HepG2 (cell line): ENCODE data around the gene USP30. TPM values are rescaled to one million over a fixed set of nuclear protein-coding genes. Genes with fewer than 3 reads are reported as not detected.
A peak's percentile ranks its signal among the peaks of the same experiment; 100 is the strongest.

Experiments
- CREM ChIP-seq, 2 experiments: sonication (generic) in 1 of 2; formaldehyde crosslinking in 1 of 2; IDR thresholded peaks; 2 replicates each; pipeline versions ENCODE4 v1.4.0 to v1.6.1; 2016 to 2020; ENCODE audit warnings: antibody characterized with exemption in 1 of 2, mild to moderate bottlenecking in 1 of 2, missing genetic modification reagents in 1 of 2
- GABPB1 ChIP-seq: IDR thresholded peaks from 2 replicates; pipeline ENCODE4 v1.6.1; 2016; ENCODE audit warnings: mild to moderate bottlenecking, missing genetic modification reagents, moderate library complexity, missing compliant biosample characterization
- GATAD2A ChIP-seq: IDR thresholded peaks from 2 replicates; pipeline ENCODE4 v1.6.1; 2016
- HNF4A ChIP-seq: sonication (generic); formaldehyde crosslinking; IDR thresholded peaks from 2 replicates; pipeline ENCODE4 v1.4.0; 2020; ENCODE audit warnings: missing genetic modification reagents
- HNF4G ChIP-seq, 2 experiments: sonication (generic) in 1 of 2; formaldehyde crosslinking in 1 of 2; IDR thresholded peaks; 2 replicates each; pipeline versions ENCODE4 v1.4.0 to v1.6.1; 2011 to 2020; ENCODE audit warnings: borderline replicate concordance in 2 of 2, low read depth in 2 of 2, mild to moderate bottlenecking in 2 of 2, low read length in 1 of 2, missing genetic modification reagents in 1 of 2, moderate library complexity in 1 of 2
- IKZF1 ChIP-seq: fragments of 450-650 bp; IDR thresholded peaks from 2 replicates; pipeline ENCODE4 v1.7.1; 2016
- MAFF ChIP-seq: IDR thresholded peaks from 2 replicates; pipeline ENCODE4 v1.6.1; 2011; ENCODE audit warnings: low read depth, low read length, improper control_type of control experiment
- NR2F6 ChIP-seq, 2 experiments: IDR thresholded peaks; 2 replicates each; pipeline ENCODE4 v1.6.1; 2016; ENCODE audit warnings: antibody characterized with exemption in 1 of 2, mild to moderate bottlenecking in 1 of 2
- POGZ ChIP-seq: sonication (generic); formaldehyde crosslinking; IDR thresholded peaks from 2 replicates; pipeline ENCODE4 v1.4.0; 2020; ENCODE audit warnings: mild to moderate bottlenecking, missing genetic modification reagents
- POLR2A ChIP-seq, 2 experiments: IDR thresholded peaks; 2 replicates each; pipeline ENCODE4 v1.6.1; 2011; ENCODE audit warnings: low read depth in 2 of 2, low read length in 2 of 2, mild to moderate bottlenecking in 1 of 2, moderate library complexity in 1 of 2; ENCODE audit not compliant: insufficient read depth in 1 of 2
- PPARG ChIP-seq: conservative IDR thresholded peaks from 2 replicates; pipeline ENCODE4 v1.6.1; 2016; ENCODE audit warnings: missing biosample characterization, missing genetic modification reagents
- SOX6 ChIP-seq, 2 experiments: fragments of 450-650 bp in 1 of 2; sonication (generic) in 1 of 2; formaldehyde crosslinking in 1 of 2; IDR thresholded peaks; 2 replicates each; pipeline versions ENCODE4 v1.4.0 to v1.6.1; 2017 to 2020; ENCODE audit warnings: antibody characterized with exemption in 1 of 2, mild to moderate bottlenecking in 1 of 2, missing genetic modification reagents in 1 of 2
- ZBTB7A ChIP-seq: sonication (generic); formaldehyde crosslinking; IDR thresholded peaks from 2 replicates; pipeline ENCODE4 v1.8.0; 2022; ENCODE audit warnings: mild to moderate bottlenecking, missing genetic modification reagents
- ZNF205 ChIP-seq: IDR thresholded peaks from 2 replicates; pipeline ENCODE4 v1.6.1; 2018; ENCODE audit warnings: missing biosample characterization, missing genetic modification reagents
- ZNF264 ChIP-seq: sonication (generic); formaldehyde crosslinking; IDR thresholded peaks from 2 replicates; pipeline ENCODE4 v1.4.0; 2020; ENCODE audit warnings: missing genetic modification reagents
- ZNF501 ChIP-seq: sonication (generic); formaldehyde crosslinking; IDR thresholded peaks from 2 replicates; pipeline ENCODE4 v1.5.1; 2020; ENCODE audit warnings: mild to moderate bottlenecking, moderate library complexity, missing genetic modification reagents
- ZNF546 ChIP-seq: sonication (generic); formaldehyde crosslinking; conservative IDR thresholded peaks from 2 replicates; pipeline ENCODE4 v1.8.1; 2023; ENCODE audit warnings: mild to moderate bottlenecking, missing genetic modification reagents
- ZNF572 ChIP-seq: sonication (generic); formaldehyde crosslinking; IDR thresholded peaks from 2 replicates; pipeline ENCODE4 v1.5.1; 2020; ENCODE audit warnings: mild to moderate bottlenecking, missing genetic modification reagents
- ZUFSP ChIP-seq: sonication (generic); formaldehyde crosslinking; IDR thresholded peaks from 2 replicates; pipeline ENCODE4 v1.9.0; 2021; ENCODE audit warnings: missing genetic modification reagents, mild to moderate bottlenecking, borderline replicate concordance
- polyA plus RNA-seq, 8 experiments: library from polyadenylated mRNA; depleted of rRNA in 3 of 8; stranded (reverse) in 7 of 8; unstranded in 1 of 8; fragments of >200 nt; fragmentation: Illumina TruSeq in 4 of 8; extraction: Trizol in 4 of 8; gene quantifications; 2 replicates each; pipeline versions ENCODE4 v1.2.1 to v1.2.3, GENCODE V29; 2011 to 2016; ENCODE audit warnings: low read depth in 4 of 8, missing spikeins in 1 of 8, mixed read lengths in 1 of 8; ENCODE audit not compliant: insufficient read depth in 1 of 8
- total RNA-seq, 5 experiments: library from RNA; depleted of rRNA; stranded (reverse); fragments of >200 nt; fragmentation: Illumina TruSeq; extraction: Trizol; gene quantifications; 2 replicates each; pipeline ENCODE4 v1.2.3, GENCODE V29; 2016; ENCODE audit warnings: low read depth in 1 of 5
- TF ChIP-seq, protein P1 (sequence below): sonication (generic); formaldehyde crosslinking; IDR thresholded peaks from 2 replicates; pipeline ENCODE4 v1.4.0; 2020; ENCODE audit warnings: missing genetic modification reagents
- TF ChIP-seq, protein P2 (sequence below): sonication (generic); formaldehyde crosslinking; IDR thresholded peaks from 2 replicates; pipeline ENCODE4 v1.5.0; 2020; ENCODE audit warnings: mild to moderate bottlenecking, missing genetic modification reagents, borderline replicate concordance

Gene USP30
- total and polyA plus RNA-seq, 2 of the 13 experiments (the other 11 are each of a cell fraction or from before 2014, with no cell fraction given): 11.2 to 20.8 TPM

DNA sequence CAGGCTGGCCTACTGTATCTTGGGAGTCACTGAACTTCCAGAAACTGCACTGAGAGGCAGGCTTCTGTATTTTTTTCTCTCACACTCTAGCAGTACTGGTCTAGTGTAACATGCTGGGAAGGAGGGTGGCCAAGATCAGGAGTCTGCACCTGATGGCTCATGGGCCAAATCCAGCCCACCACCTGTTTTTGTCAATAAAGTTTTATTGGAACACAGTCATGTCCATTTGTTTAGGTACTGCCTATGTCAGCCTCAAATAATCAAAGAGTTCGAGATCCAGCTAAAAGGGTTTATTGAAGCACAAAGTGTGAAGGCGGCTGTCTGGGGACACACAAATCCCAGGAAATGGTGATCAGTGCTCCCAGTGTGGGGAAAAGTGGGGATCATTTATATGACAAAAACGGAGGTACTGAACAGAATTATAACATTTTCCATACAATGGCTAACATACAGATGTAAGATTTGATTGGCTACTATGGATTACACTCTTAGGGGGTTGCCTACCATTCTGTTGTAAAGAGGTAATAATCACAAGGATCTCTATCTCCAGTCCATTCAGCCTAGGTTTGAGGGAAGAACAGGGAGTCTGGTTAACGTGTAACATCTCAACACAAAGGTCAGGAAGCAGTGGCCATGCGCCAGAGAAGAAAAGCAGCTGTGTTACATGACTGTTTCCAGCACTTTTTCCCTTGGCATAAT is 12.9 kb downstream of the USP30 start (continued):
- TF ChIP-seq, protein P1, sequence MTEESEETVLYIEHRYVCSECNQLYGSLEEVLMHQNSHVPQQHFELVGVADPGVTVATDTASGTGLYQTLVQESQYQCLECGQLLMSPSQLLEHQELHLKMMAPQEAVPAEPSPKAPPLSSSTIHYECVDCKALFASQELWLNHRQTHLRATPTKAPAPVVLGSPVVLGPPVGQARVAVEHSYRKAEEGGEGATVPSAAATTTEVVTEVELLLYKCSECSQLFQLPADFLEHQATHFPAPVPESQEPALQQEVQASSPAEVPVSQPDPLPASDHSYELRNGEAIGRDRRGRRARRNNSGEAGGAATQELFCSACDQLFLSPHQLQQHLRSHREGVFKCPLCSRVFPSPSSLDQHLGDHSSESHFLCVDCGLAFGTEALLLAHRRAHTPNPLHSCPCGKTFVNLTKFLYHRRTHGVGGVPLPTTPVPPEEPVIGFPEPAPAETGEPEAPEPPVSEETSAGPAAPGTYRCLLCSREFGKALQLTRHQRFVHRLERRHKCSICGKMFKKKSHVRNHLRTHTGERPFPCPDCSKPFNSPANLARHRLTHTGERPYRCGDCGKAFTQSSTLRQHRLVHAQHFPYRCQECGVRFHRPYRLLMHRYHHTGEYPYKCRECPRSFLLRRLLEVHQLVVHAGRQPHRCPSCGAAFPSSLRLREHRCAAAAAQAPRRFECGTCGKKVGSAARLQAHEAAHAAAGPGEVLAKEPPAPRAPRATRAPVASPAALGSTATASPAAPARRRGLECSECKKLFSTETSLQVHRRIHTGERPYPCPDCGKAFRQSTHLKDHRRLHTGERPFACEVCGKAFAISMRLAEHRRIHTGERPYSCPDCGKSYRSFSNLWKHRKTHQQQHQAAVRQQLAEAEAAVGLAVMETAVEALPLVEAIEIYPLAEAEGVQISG (CRISPR knock-in tag): peak; percentile 44; the same call in 1 of the 2 replicates
- TF ChIP-seq ZNF572 (CRISPR knock-in tag) (no peak), NR2F6 (IDR thresholded peaks at IDR 0.05) (0 out of 2 replicates have a peak, but pooled peaks have one; percentile 59), NR2F6 (CRISPR knock-in tag; IDR thresholded peaks at IDR 0.05) (peak; percentile 65), ZNF264 (CRISPR knock-in tag) (0 out of 2 replicates have a peak, but pooled peaks have one; percentile 32), GATAD2A (CRISPR knock-in tag) (peak; percentile 55), POLR2A (IDR thresholded peaks at IDR 0.05; ENCODE audit: insufficient read depth in 1 of 2, low read depth in 2 of 2, low read length in 2 of 2) (peak; percentile 57 to 69), GABPB1 (CRISPR knock-in tag) (peak; percentile 18; the same call in 1 of the 2 replicates), MAFF (no peak), ZNF501 (CRISPR knock-in tag) (no peak), CREM (IDR thresholded peaks at IDR 0.05) (0 out of 2 replicates have a peak, but pooled peaks have one; percentile 28), CREM (CRISPR knock-in tag; IDR thresholded peaks at IDR 0.05) (no peak), SOX6 (IDR thresholded peaks at IDR 0.05) (no peak), SOX6 (CRISPR knock-in tag; IDR thresholded peaks at IDR 0.05) (peak; percentile 16; the same call in 1 of the 2 replicates), PPARG (CRISPR knock-in tag) (peak; percentile 78), HNF4A (CRISPR knock-in tag) (peak; percentile 79), ZBTB7A (CRISPR knock-in tag) (no peak), HNF4G (IDR thresholded peaks at IDR 0.05; ENCODE audit: borderline replicate concordance, low read depth, low read length) (peak; percentile 60), HNF4G (CRISPR knock-in tag; IDR thresholded peaks at IDR 0.05; ENCODE audit: borderline replicate concordance, low read depth) (no peak), ZNF546 (no peak), POGZ (CRISPR knock-in tag) (peak; percentile 13; the same call in 1 of the 2 replicates), IKZF1 (no peak), ZNF205 (CRISPR knock-in tag) (0 out of 2 replicates have a peak, but pooled peaks have one; percentile 25), ZUFSP (no peak)
- TF ChIP-seq, protein P2, sequence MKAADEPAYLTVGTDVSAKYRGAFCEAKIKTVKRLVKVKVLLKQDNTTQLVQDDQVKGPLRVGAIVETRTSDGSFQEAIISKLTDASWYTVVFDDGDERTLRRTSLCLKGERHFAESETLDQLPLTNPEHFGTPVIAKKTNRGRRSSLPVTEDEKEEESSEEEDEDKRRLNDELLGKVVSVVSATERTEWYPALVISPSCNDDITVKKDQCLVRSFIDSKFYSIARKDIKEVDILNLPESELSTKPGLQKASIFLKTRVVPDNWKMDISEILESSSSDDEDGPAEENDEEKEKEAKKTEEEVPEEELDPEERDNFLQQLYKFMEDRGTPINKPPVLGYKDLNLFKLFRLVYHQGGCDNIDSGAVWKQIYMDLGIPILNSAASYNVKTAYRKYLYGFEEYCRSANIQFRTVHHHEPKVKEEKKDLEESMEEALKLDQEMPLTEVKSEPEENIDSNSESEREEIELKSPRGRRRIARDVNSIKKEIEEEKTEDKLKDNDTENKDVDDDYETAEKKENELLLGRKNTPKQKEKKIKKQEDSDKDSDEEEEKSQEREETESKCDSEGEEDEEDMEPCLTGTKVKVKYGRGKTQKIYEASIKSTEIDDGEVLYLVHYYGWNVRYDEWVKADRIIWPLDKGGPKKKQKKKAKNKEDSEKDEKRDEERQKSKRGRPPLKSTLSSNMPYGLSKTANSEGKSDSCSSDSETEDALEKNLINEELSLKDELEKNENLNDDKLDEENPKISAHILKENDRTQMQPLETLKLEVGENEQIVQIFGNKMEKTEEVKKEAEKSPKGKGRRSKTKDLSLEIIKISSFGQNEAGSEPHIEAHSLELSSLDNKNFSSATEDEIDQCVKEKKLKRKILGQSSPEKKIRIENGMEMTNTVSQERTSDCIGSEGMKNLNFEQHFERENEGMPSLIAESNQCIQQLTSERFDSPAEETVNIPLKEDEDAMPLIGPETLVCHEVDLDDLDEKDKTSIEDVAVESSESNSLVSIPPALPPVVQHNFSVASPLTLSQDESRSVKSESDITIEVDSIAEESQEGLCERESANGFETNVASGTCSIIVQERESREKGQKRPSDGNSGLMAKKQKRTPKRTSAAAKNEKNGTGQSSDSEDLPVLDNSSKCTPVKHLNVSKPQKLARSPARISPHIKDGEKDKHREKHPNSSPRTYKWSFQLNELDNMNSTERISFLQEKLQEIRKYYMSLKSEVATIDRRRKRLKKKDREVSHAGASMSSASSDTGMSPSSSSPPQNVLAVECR (CRISPR knock-in tag): peak; percentile 44; the same call in 1 of the 2 replicates
